Natural killer cell (primary cell): ENCODE measurements around the gene IFITM2. TPM values are rescaled to one million over a fixed set of nuclear protein-coding genes. Genes with fewer than 3 reads are reported as not detected.

Source experiments
- ATAC-seq, 3 donors: fragments of 150-1000 bp in 2 of 3; fragments of 200-7000 bp in 1 of 3; cut with Tn5 transposase; 1 replicate in 1 of 3; 2 replicates in 2 of 3; pipeline ENCODE4 v1.10.0; 2021; ENCODE audit warnings: mild to moderate bottlenecking in 2 of 3, moderate library complexity in 2 of 3
- DNase-seq, 2 donors: peaks; one replicate each; pipeline versions ENCODE4 v3.0.0 to v3.0.0-alpha.2; 2013 to 2021; ENCODE audit warnings: mixed read lengths in 1 of 2
- H3K27ac ChIP-seq: one replicate; pipeline ENCODE4 v1.5.1; 2013; ENCODE audit warnings: mild to moderate bottlenecking, low read length
- H3K27me3 ChIP-seq: one replicate; pipeline ENCODE4 v1.6.1; 2013; ENCODE audit warnings: low read length; ENCODE audit not compliant: control insufficient read depth, insufficient read depth
- H3K36me3 ChIP-seq: one replicate; pipeline ENCODE4 v1.6.1; 2013; ENCODE audit warnings: low read length; ENCODE audit not compliant: control insufficient read depth, insufficient read depth
- H3K4me1 ChIP-seq: one replicate; pipeline ENCODE4 v1.6.1; 2013; ENCODE audit warnings: low read length; ENCODE audit not compliant: control insufficient read depth, insufficient read depth
- H3K4me3 ChIP-seq: one replicate; pipeline ENCODE4 v1.5.1; 2013; ENCODE audit warnings: low read length
- H3K9me3 ChIP-seq: one replicate; pipeline ENCODE4 v1.6.1; 2013; ENCODE audit warnings: low read length; ENCODE audit not compliant: control insufficient read depth, insufficient read depth
- H3K27ac Mint-ChIP-seq, 2 donors: one replicate each; pipeline ENCODE4 v1.8.0; 2022; ENCODE audit warnings: mild to moderate bottlenecking in 2 of 2, mixed read lengths in 2 of 2, moderate library complexity in 1 of 2
- H3K27me3 Mint-ChIP-seq, 2 donors: one replicate each; pipeline ENCODE4 v1.8.0; 2022; ENCODE audit warnings: low read depth in 2 of 2, mixed read lengths in 2 of 2
- H3K36me3 Mint-ChIP-seq: one replicate; pipeline ENCODE4 v1.8.0; 2022; ENCODE audit warnings: mixed read lengths
- H3K4me1 Mint-ChIP-seq, 2 donors: one replicate each; pipeline ENCODE4 v1.8.0; 2022; ENCODE audit warnings: mixed read lengths in 2 of 2
- H3K4me3 Mint-ChIP-seq: one replicate; pipeline ENCODE4 v1.8.0; 2022; ENCODE audit warnings: mild to moderate bottlenecking, moderate library complexity, mixed read lengths
- H3K9me3 Mint-ChIP-seq, 2 donors: one replicate each; pipeline ENCODE4 v1.8.0; 2022; ENCODE audit warnings: mixed read lengths in 2 of 2
- CTCF ChIP-seq: fragments of 200-600 bp; IDR thresholded peaks from one replicate; pipeline ENCODE4 v1.8.0; 2022; ENCODE audit warnings: antibody characterized with exemption
- WGBS: methylation state at CpG from one replicate; pipeline ENCODE4 v1.1.7; 2013; ENCODE audit warnings: missing lambda C conversion rate; ENCODE audit not compliant: insufficient coverage; 5-methylcytosine and 5-hydroxymethylcytosine counted together
- intact Hi-C: fragments of 100-400 bp; cut with micrococcal nuclease; formaldehyde crosslinking; loops from one replicate; pipeline ENCODE4 v1.14.2; 2022
- total RNA-seq, 4 donors: library from RNA; stranded (reverse); fragments of 120-200 nt in 1 of 4; gene quantifications; one replicate each; pipeline versions ENCODE4 v1.2.3 to v1.2.4, GENCODE V29; 2013 to 2022

Gene IFITM2
- total RNA-seq, 3 donors from 2014 or later (not counting 1 experiment from before 2014, with no cell fraction given) = 1,080 to 1,421 (median 1,273) TPM

GRCh38 chr11:297586-298405, 9.8 kb upstream of the IFITM2 start:
- Histone ChIP-seq H3K27me3 (no peaks in the 10 kb centered on the region), H3K36me3 (peaks cover 22% of the 10 kb centered on the region), H3K9me3 (no peaks in the 10 kb centered on the region), H3K4me3 (no peak overlapping the region), H3K27ac (peak overlapping the region; percentile 63), H3K4me1 (peaks cover 47% of the 10 kb centered on the region)
- DNase-seq = peak in 1 of 2 donors; percentile 75
- H3K4me3 Mint-ChIP-seq = peak overlapping the region; percentile 70
- peaks cover 16 to 17% of the 10 kb centered on the region in 2 donors for H3K4me1 Mint-ChIP-seq
- intact Hi-C loops = no loop called here
- 41% methylated on average over 26 of the region's 26 CpGs for WGBS
- H3K27ac Mint-ChIP-seq = peak overlapping the region; percentile 65 to 76
- no peaks in the 10 kb centered on the region for H3K9me3 Mint-ChIP-seq
- H3K27me3 Mint-ChIP-seq = no peaks in the 10 kb centered on the region
- H3K36me3 Mint-ChIP-seq = no peaks in the 10 kb centered on the region
- no peak for TF ChIP-seq CTCF
- peak; percentile 69 to 83 (median 81) for ATAC-seq

DNA sequence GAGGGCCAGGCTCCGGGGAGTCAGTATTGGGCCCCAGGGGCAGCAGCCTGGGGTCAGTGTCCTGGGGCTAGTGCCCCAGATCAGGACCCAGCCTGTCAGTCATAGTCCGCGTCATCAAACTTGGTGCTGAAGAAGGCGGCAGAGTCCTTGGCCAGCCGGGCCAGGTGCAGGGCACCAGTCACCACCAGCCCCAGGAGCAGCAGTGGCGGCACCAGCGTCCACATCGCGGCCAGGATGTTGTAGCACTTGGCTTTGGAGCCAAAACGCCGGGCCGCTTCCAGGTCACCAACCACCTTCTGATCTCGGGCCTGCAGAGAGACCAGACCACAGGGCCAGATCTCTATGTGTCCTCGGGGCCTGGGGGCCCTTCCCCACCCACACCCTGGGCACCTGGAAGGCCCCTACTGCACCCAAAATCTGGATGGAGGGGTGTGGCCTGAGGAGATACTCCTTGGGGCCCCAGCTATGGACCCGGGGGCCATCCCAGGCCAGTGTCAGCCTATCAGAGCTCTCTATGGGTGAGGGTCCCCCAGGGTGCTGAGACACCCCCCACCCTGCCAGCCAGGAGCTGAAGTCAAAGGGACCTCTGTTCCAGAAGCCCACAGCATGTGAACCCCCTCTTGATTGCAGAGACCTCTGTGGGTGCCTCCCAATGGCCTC, 9.1 kb upstream of the IFITM2 start:
- TF ChIP-seq CTCF = no peak
- no peak overlapping the region for H3K4me3 Mint-ChIP-seq
- intact Hi-C loops = no loop called here
- peak overlapping the region in 1 of 2 donors; percentile 76 for H3K27ac Mint-ChIP-seq
- H3K27me3 ChIP-seq = no peaks in the 10 kb centered on the region
- H3K4me3 ChIP-seq = no peak overlapping the region
- ATAC-seq = peak in 1 of 3 donors; percentile 9
- no peaks in the 10 kb centered on the region for H3K9me3 Mint-ChIP-seq
- H3K27me3 Mint-ChIP-seq = no peaks in the 10 kb centered on the region
- 67% methylated on average over 15 of the region's 15 CpGs for WGBS
- no peaks in the 10 kb centered on the region for H3K9me3 ChIP-seq
- no peaks in the 10 kb centered on the region for H3K36me3 Mint-ChIP-seq
- peaks cover 47% of the 10 kb centered on the region for H3K4me1 ChIP-seq
- peak overlapping the region; percentile 63 for H3K27ac ChIP-seq
- H3K36me3 ChIP-seq = peaks cover 16% of the 10 kb centered on the region
- peaks cover 19 to 20% of the 10 kb centered on the region in 2 donors for H3K4me1 Mint-ChIP-seq
- DNase-seq = no peak

DNA sequence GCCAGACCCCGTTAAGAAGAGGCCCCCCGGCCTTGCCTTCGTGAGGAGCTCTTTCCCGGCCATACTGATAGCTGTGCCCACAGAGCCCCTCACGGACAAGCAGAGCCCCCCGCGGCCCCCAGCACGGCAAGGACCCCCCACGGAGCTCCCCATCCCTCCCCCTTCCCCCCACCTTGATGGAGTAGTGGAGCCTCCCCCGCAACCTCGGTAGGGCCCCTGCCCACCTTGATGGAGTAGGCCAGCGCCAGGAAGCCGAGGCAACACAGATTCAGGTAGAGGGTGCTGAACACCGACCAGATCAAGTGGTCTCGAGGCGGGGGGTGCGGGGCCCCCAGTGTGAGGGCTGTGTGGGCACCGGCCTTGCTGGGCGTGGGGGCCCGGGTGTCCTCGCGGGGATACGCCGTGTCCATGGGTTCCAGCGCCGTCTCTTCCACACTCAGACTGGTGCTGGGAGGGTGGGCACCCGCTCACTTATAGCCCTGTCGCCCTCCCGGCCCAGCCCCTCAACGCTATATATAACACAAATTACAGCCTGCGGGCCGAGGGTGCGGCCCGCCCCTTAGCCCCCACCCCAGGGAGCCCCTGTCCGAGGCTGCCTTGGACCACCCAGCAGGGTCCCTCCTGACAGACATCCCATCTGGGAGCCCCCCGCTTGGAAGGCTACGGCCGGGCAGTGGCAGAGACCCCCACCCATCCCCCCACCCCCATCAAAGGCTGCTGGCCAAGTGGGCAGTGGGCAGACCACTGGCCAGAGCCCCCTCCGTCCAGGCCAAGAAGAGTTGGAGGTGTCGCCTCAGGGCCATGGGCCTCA, 8.3 kb upstream of the IFITM2 start, which contains the start of gene IFITM5:
Gene IFITM5, minus strand, starts transcription at position 446 of the 811 bp plus-strand sequence. Its CDS starts 36 bp downstream, at position 410.
- Mint-ChIP-seq H3K27ac (peak within 1 kb of the TSS in 1 of 2 donors; percentile 76), H3K4me3 (no peak within 1 kb of the TSS), H3K36me3 (no peaks in the 10 kb centered on the region), H3K4me1 (peaks cover 19 to 20% of the 10 kb centered on the region in 2 donors), H3K9me3 (no peaks in the 10 kb centered on the region), H3K27me3 (no peaks in the 10 kb centered on the region)
- Histone ChIP-seq H3K9me3 (no peaks in the 10 kb centered on the region), H3K4me1 (peaks cover 47% of the 10 kb centered on the region), H3K4me3 (no peak within 1 kb of the TSS), H3K27ac (no peak within 1 kb of the TSS), H3K27me3 (no peaks in the 10 kb centered on the region), H3K36me3 (peaks cover 10% of the 10 kb centered on the region)
- intact Hi-C loops = no loop called here
- TF ChIP-seq CTCF = no peak
- ATAC-seq (no peak), DNase-seq (no peak)
- WGBS = 81% methylated on average over 36 of the region's 40 CpGs
